Sigmoid colon (tissue), 4 donors: ENCODE measurements around the gene ABCA6.
"Not testable (repeated sequence)": the region's sequence is repeated elsewhere in the genome, so short reads cannot be mapped to it uniquely, and the experiment has no call there.

Source experiments
- POLR2A ChIP-seq, 2 donors: fragments of 450-650 bp; IDR thresholded peaks; one replicate each; pipeline ENCODE4 v1.6.1; 2016; ENCODE audit warnings: antibody characterized with exemption in 2 of 2, mild to moderate bottlenecking in 2 of 2, moderate library complexity in 2 of 2
- POLR2AphosphoS5 ChIP-seq, 4 donors: sonication (generic); formaldehyde crosslinking; IDR thresholded peaks; one replicate each; pipeline ENCODE4 v1.6.1; 2017; ENCODE audit warnings: antibody characterized with exemption in 4 of 4
- TF ChIP-seq, protein P1 (sequence below), 4 experiments: fragments of 450-650 bp in 3 of 4; fragments of 200-600 bp in 1 of 4; IDR thresholded peaks; one replicate each; pipeline ENCODE4 v1.5.1; 2016 to 2019; ENCODE audit warnings: antibody characterized with exemption in 4 of 4, mild to moderate bottlenecking in 3 of 4, moderate library complexity in 2 of 4

- TF ChIP-seq, protein P1, sequence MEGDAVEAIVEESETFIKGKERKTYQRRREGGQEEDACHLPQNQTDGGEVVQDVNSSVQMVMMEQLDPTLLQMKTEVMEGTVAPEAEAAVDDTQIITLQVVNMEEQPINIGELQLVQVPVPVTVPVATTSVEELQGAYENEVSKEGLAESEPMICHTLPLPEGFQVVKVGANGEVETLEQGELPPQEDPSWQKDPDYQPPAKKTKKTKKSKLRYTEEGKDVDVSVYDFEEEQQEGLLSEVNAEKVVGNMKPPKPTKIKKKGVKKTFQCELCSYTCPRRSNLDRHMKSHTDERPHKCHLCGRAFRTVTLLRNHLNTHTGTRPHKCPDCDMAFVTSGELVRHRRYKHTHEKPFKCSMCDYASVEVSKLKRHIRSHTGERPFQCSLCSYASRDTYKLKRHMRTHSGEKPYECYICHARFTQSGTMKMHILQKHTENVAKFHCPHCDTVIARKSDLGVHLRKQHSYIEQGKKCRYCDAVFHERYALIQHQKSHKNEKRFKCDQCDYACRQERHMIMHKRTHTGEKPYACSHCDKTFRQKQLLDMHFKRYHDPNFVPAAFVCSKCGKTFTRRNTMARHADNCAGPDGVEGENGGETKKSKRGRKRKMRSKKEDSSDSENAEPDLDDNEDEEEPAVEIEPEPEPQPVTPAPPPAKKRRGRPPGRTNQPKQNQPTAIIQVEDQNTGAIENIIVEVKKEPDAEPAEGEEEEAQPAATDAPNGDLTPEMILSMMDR (IDR thresholded peaks at IDR 0.05): not testable (repeated sequence)
- not testable (repeated sequence) for TF ChIP-seq POLR2A, POLR2AphosphoS5 (IDR thresholded peaks at IDR 0.05)
Measured at GRCh38 chr17:69168642-69169041, 26.9 kb upstream of the ABCA6 start.
